GM12878 (cell line): ENCODE data around the gene PRKN. TPM values are rescaled to one million over a fixed set of nuclear protein-coding genes. Genes with fewer than 3 reads are reported as not detected.

ENCODE experiments used
- ATAC-seq: fragments of 200-7000 bp; cut with Tn5 transposase; 3 replicates; pipeline ENCODE4 v1.9.1; 2020; ENCODE audit warnings: mild to moderate bottlenecking, moderate library complexity
- BruUV-seq: library from RNA; stranded (reverse); fragments of 400-500 nt; replicated peaks from 2 replicates; lab custom pipeline; 2021; lab: Mats Ljungman, UMichigan
- CTCF ChIA-PET: fragments of 300-600 bp; sonication (Branson Sonifier 250); formaldehyde crosslinking; extraction: SDS; loops from one replicate; lab custom pipeline; 2021; ENCODE audit warnings: inconsistent platforms; lab: Yijun Ruan, JAX
- POLR2A ChIA-PET: fragments of 350-600 bp; formaldehyde crosslinking; extraction: SDS; loops from one replicate; lab custom pipeline; 2021; ENCODE audit warnings: inconsistent platforms; lab: Charles Lee
- RAD21 ChIA-PET: fragments of 300-600 bp; sonication (Branson Sonifier 250); formaldehyde crosslinking; loops from one replicate; lab custom pipeline; 2023; ENCODE audit warnings: antibody characterized with exemption; ENCODE audit not compliant: unreplicated experiment; lab: Charles Lee
- SMC1A ChIA-PET: fragments of 300-600 bp; sonication (Branson Sonifier 250); formaldehyde crosslinking; loops from one replicate; lab custom pipeline; 2023; ENCODE audit not compliant: unreplicated experiment, uncharacterized antibody; lab: Charles Lee
- DNase-seq: peaks from one replicate; pipeline ENCODE4 v3.0.0-alpha.2; 2011; ENCODE audit warnings: low read depth, low spot score
- FAIRE-seq: peaks from 3 replicates; lab custom pipeline; 2011; peaks lifted over from hg19 to GRCh38; lab: Jason Lieb, UNC
- H2AFZ ChIP-seq: 2 replicates; pipeline ENCODE4 v1.6.0; 2011; ENCODE audit warnings: low read depth, low read length, control low read depth; ENCODE audit not compliant: control insufficient read depth
- H3K27ac ChIP-seq: 2 replicates; pipeline ENCODE4 v1.5.1; 2011; ENCODE audit warnings: control low read depth; ENCODE audit not compliant: control insufficient read depth, insufficient read depth
- H3K27me3 ChIP-seq, 2 experiments: replicated peaks in 1 of 2; 2 replicates each; pipeline versions ENCODE4 v1.6.0 to v1.6.1; 2011; ENCODE audit warnings: low read length in 1 of 2; ENCODE audit not compliant: control insufficient read depth in 2 of 2, insufficient read depth in 2 of 2
- H3K36me3 ChIP-seq, 2 experiments: 2 replicates each; pipeline ENCODE4 v1.5.1; 2011; ENCODE audit warnings: low read length in 1 of 2; ENCODE audit not compliant: control insufficient read depth in 2 of 2, insufficient read depth in 2 of 2
- H3K4me1 ChIP-seq: 2 replicates; pipeline ENCODE4 v1.6.1; 2011; ENCODE audit warnings: mild to moderate bottlenecking, low read length, moderate library complexity, mixed read lengths; ENCODE audit not compliant: control insufficient read depth, insufficient read depth
- H3K4me2 ChIP-seq: 2 replicates; pipeline ENCODE4 v1.6.0; 2011; ENCODE audit warnings: control low read depth; ENCODE audit not compliant: control insufficient read depth, insufficient read depth
- H3K4me3 ChIP-seq: fragments of 200-600 bp; sonication (generic); 2 replicates; pipeline ENCODE4 v1.5.1; 2016
- H3K79me2 ChIP-seq: 2 replicates; pipeline ENCODE4 v1.6.0; 2011; ENCODE audit warnings: low read length; ENCODE audit not compliant: control insufficient read depth, insufficient read depth
- H3K9ac ChIP-seq: 2 replicates; pipeline ENCODE4 v1.8.0; 2011; ENCODE audit warnings: low read length, control low read depth, mixed read lengths; ENCODE audit not compliant: control insufficient read depth, insufficient read depth
- H3K9me3 ChIP-seq: replicated peaks from 3 replicates; pipeline ENCODE4 v1.5.1; 2011; ENCODE audit warnings: mild to moderate bottlenecking, low read length; ENCODE audit not compliant: control insufficient read depth, insufficient read depth
- H4K20me1 ChIP-seq: 2 replicates; pipeline ENCODE4 v1.6.0; 2011; ENCODE audit not compliant: control insufficient read depth, insufficient read depth
- BCL11A ChIP-seq: IDR thresholded peaks from 2 replicates; pipeline ENCODE4 v1.6.1; 2011; ENCODE audit warnings: low read depth, low read length
- CBX3 ChIP-seq: fragments of 200-600 bp; sonication (generic); IDR thresholded peaks from 2 replicates; pipeline ENCODE4 v1.6.1; 2016; ENCODE audit warnings: low read depth, borderline replicate concordance
- E2F4 ChIP-seq: IDR thresholded peaks from 2 replicates; pipeline ENCODE4 v1.6.1; 2012; ENCODE audit warnings: low read depth, low read length, improper control_type of control experiment
- FOXM1 ChIP-seq: IDR thresholded peaks from 2 replicates; pipeline ENCODE4 v1.6.1; 2012; ENCODE audit warnings: low read depth, mild to moderate bottlenecking, inconsistent platforms, low read length, moderate library complexity
- GABPA ChIP-seq: IDR thresholded peaks from 2 replicates; pipeline ENCODE4 v1.6.1; 2014; ENCODE audit warnings: antibody characterized with exemption, low read depth, mild to moderate bottlenecking, inconsistent platforms
- IKZF2 ChIP-seq, 2 experiments: fragments of 450-650 bp; IDR thresholded peaks; 2 replicates each; pipeline ENCODE4 v1.6.1; 2017; ENCODE audit warnings: mild to moderate bottlenecking in 2 of 2, moderate library complexity in 2 of 2
- MLLT1 ChIP-seq: fragments of 450-650 bp; IDR thresholded peaks from 2 replicates; pipeline ENCODE4 v1.6.1; 2016; ENCODE audit warnings: mild to moderate bottlenecking
- MTA2 ChIP-seq: fragments of 450-650 bp; IDR thresholded peaks from 2 replicates; pipeline ENCODE4 v1.6.1; 2016; ENCODE audit warnings: low read depth, mild to moderate bottlenecking, moderate library complexity
- MYC ChIP-seq: IDR thresholded peaks from 2 replicates; pipeline ENCODE4 v1.6.1; 2011; ENCODE audit warnings: mild to moderate bottlenecking, low read length, moderate library complexity, inconsistent platforms; ENCODE audit not compliant: insufficient read depth, insufficient replicate concordance, insufficient read length, severe bottlenecking
- RCOR1 ChIP-seq: conservative IDR thresholded peaks from 2 replicates; pipeline ENCODE4 v1.6.1; 2012; ENCODE audit warnings: low read depth, low read length, improper control_type of control experiment
- RUNX3 ChIP-seq: IDR thresholded peaks from 2 replicates; pipeline ENCODE4 v1.6.1; 2012; ENCODE audit warnings: low read length, inconsistent platforms
- SIN3A ChIP-seq: IDR thresholded peaks from 2 replicates; pipeline ENCODE4 v1.6.1; 2012; ENCODE audit warnings: low read depth, low read length, improper control_type of control experiment
- SMARCA5 ChIP-seq: fragments of 450-650 bp; IDR thresholded peaks from 2 replicates; pipeline ENCODE4 v1.6.1; 2017; ENCODE audit warnings: mild to moderate bottlenecking
- SREBF2 ChIP-seq: IDR thresholded peaks from 2 replicates; pipeline ENCODE4 v1.6.1; 2012; ENCODE audit warnings: mild to moderate bottlenecking, low read length
- YBX1 ChIP-seq: fragments of 450-650 bp; IDR thresholded peaks from 2 replicates; pipeline ENCODE4 v1.6.1; 2016; ENCODE audit warnings: antibody characterized with exemption
- ZBTB33 ChIP-seq: fragments of 450-650 bp; IDR thresholded peaks from 2 replicates; pipeline ENCODE4 v1.6.1; 2017; ENCODE audit warnings: mild to moderate bottlenecking
- ZNF207 ChIP-seq: fragments of 450-650 bp; IDR thresholded peaks from 2 replicates; pipeline ENCODE4 v1.6.1; 2014; ENCODE audit warnings: antibody characterized with exemption, mild to moderate bottlenecking, borderline replicate concordance
- ZZZ3 ChIP-seq: IDR thresholded peaks from 2 replicates; pipeline ENCODE4 v1.6.1; 2011; ENCODE audit warnings: low read depth; ENCODE audit not compliant: control insufficient read depth, insufficient read length
- WGBS: methylation state at CpG from one replicate; pipeline ENCODE4 v1.1.6; 2016; ENCODE audit warnings: low lambda C conversion rate; ENCODE audit not compliant: insufficient replicate concordance, insufficient coverage; ENCODE audit errors: missing lambda C conversion rate; 5-methylcytosine and 5-hydroxymethylcytosine counted together
- in situ Hi-C: fragments of 300-500 bp; cut with MboI; formaldehyde crosslinking; loops from 9 replicates; pipeline ENCODE4 v1.14.3; 2018; ENCODE audit warnings: mixed read lengths
- intact Hi-C: fragments of 100-400 bp; cut with micrococcal nuclease; formaldehyde crosslinking; loops from one replicate; pipeline ENCODE4 v1.14.2; 2022; ENCODE audit not compliant: unreplicated experiment
- polyA plus RNA-seq, 11 experiments: library from polyadenylated mRNA; depleted of rRNA in 4 of 11; unstranded in 6 of 11; stranded (reverse) in 5 of 11; fragments of >200 nt; fragmentation: Nextera tagmentation in 4 of 11; fragmentation: Illumina TruSeq in 1 of 11; extraction: Ambion mirVana in 4 of 11; extraction: Trizol in 1 of 11; gene quantifications; 1 replicate in 1 of 11; 2 replicates in 10 of 11; pipeline versions ENCODE4 v1.2.1 to v1.2.3, GENCODE V29; 2011 to 2016; ENCODE audit warnings: inconsistent platforms in 2 of 11, missing spikeins in 2 of 11, low read depth in 1 of 11
- total RNA-seq, 4 experiments: library from RNA; depleted of rRNA in 3 of 4; stranded (reverse); fragments of >200 nt in 3 of 4; fragmentation: Illumina TruSeq in 1 of 4; extraction: Trizol in 1 of 4; gene quantifications; 2 replicates each; pipeline versions ENCODE4 v1.2.1 to v1.2.3, GENCODE V29; 2013 to 2021

The PRKN gene
- total and polyA plus RNA-seq, 10 of the 15 experiments (the other 5 are each of a cell fraction or from before 2014, with no cell fraction given), result 0.06 to 0.09 TPM; not detected in 8

- FAIRE-seq (no peak), ATAC-seq (no peak), DNase-seq (no peak)
- H3K4me3 ChIP-seq, result no peak overlapping the region
- H3K27me3 ChIP-seq, result no peaks in the 10 kb centered on the region
- intact Hi-C loops (no loop called here), in situ Hi-C loops (no loop called here)
- no peak overlapping the region for H3K27ac ChIP-seq
- POLR2A ChIA-PET, result no interaction called here
- H3K79me2 ChIP-seq, result no peaks in the 10 kb centered on the region
- no peak overlapping the region for H3K9ac ChIP-seq
- H3K4me2 ChIP-seq, result no peak overlapping the region
- BruUV-seq, result no TSS peak
- SMC1A ChIA-PET, result no interaction called here
- no peaks in the 10 kb centered on the region for H3K4me1 ChIP-seq
- H3K36me3 ChIP-seq, result no peaks in the 10 kb centered on the region
- WGBS, result 0% methylated on average over 2 of the region's 2 CpGs
- no peak overlapping the region for H2AFZ ChIP-seq
- RAD21 ChIA-PET, result no interaction called here
- H3K9me3 ChIP-seq, result no peaks in the 10 kb centered on the region
- no peaks in the 10 kb centered on the region for H4K20me1 ChIP-seq
- TF ChIP-seq E2F4 (no peak), MLLT1 (no peak), YBX1 (no peak), ZBTB33 (no peak), RCOR1 (no peak), ZNF207 (no peak), BCL11A (no peak), MYC (no peak), RUNX3 (no peak), IKZF2 (IDR thresholded peaks at IDR 0.05) (no peak), CBX3 (no peak), GABPA (no peak), FOXM1 (no peak), MTA2 (no peak), SIN3A (no peak), ZZZ3 (no peak), SREBF2 (no peak), SMARCA5 (no peak)
- CTCF ChIA-PET, result no interaction called here
These were observed 776.4 kb downstream of the PRKN start for GRCh38 chr6:161951126-161951525.
